ENCODE measurements around the gene ZNF189. TPM values are rescaled to one million over a fixed set of nuclear protein-coding genes. Genes with fewer than 3 reads are reported as not detected.

ZNF189 gene
- total RNA-seq, 1 experiment from 2014 or later, result 11.0 TPM

Other genes starting within 250 kb of the ZNF189 start
- gene BAAT, start 13.8 kb upstream of the ZNF189 start, total RNA-seq (2014; rRNA removed; shearing (Covaris generic); ENCODE audit: low replicate concordance), result not detected in 2 replicates
- gene MRPL50, start 233 bp upstream of the ZNF189 start, total RNA-seq (2014; rRNA removed; shearing (Covaris generic); ENCODE audit: low replicate concordance), result 10.1 and 11.8 TPM in 2 replicates
- gene ALDOB, start 36.9 kb downstream of the ZNF189 start, total RNA-seq (2014; rRNA removed; shearing (Covaris generic); ENCODE audit: low replicate concordance), result not detected in 2 replicates
- gene RNF20, start 135.0 kb downstream of the ZNF189 start, total RNA-seq (2014; rRNA removed; shearing (Covaris generic); ENCODE audit: low replicate concordance), result 8.9 and 9.4 TPM in 2 replicates
- gene PPP3R2, start 196.1 kb downstream of the ZNF189 start, total RNA-seq (2014; rRNA removed; shearing (Covaris generic); ENCODE audit: low replicate concordance), result not detected in 2 replicates

All from Caki2 (cell line).